SK-N-MC (cell line): ENCODE results near the gene DOCK4.

Experiments used
- DNase-seq: peaks from one replicate; pipeline ENCODE4 v3.0.0-alpha.2; 2011; ENCODE audit warnings: low read depth, low spot score
- H3K27ac ChIP-seq: fragments of 200-600 bp; sonication (generic); 2 replicates; pipeline ENCODE4 v1.5.1; 2016; ENCODE audit warnings: mixed run types
- H3K36me3 ChIP-seq: fragments of 200-600 bp; sonication (generic); 2 replicates; pipeline ENCODE4 v1.6.1; 2017; ENCODE audit warnings: antibody characterized with exemption, low read length, mixed read lengths; ENCODE audit not compliant: insufficient read depth
- H3K4me3 ChIP-seq: fragments of 200-600 bp; sonication (generic); 2 replicates; pipeline ENCODE4 v1.5.1; 2016
- H3K9ac ChIP-seq: fragments of 200-600 bp; sonication (generic); 2 replicates; pipeline ENCODE4 v1.8.0; 2017; ENCODE audit warnings: mixed run types, mixed read lengths; ENCODE audit not compliant: insufficient read length
- H3K9me3 ChIP-seq: fragments of 200-600 bp; sonication (generic); 2 replicates; pipeline ENCODE4 v1.6.1; 2017; ENCODE audit warnings: low read depth, mild to moderate bottlenecking, antibody characterized with exemption, low read length, moderate library complexity, mixed read lengths
- EZH2 ChIP-seq: fragments of 200-600 bp; sonication (generic); IDR thresholded peaks from one replicate; pipeline ENCODE4 v1.6.1; 2017; ENCODE audit warnings: antibody characterized with exemption
- FOXP2 ChIP-seq: optimal IDR thresholded peaks from 2 replicates; pipeline ENCODE3; 2011; ENCODE audit warnings: mild to moderate bottlenecking, moderate library complexity; ENCODE audit not compliant: insufficient read depth; ENCODE audit errors: extremely low read length, control extremely low read depth
- POLR2AphosphoS5 ChIP-seq: IDR thresholded peaks from 2 replicates; pipeline ENCODE4 v1.6.1; 2012; ENCODE audit warnings: mild to moderate bottlenecking, low read depth, low read length, borderline replicate concordance

DOCK4 gene

GRCh38 chr7:112143136-112143535, 63.1 kb downstream of the DOCK4 start:
- no peaks in the 10 kb centered on the region for H3K9me3 ChIP-seq
- no peaks in the 10 kb centered on the region for H3K36me3 ChIP-seq
- no peak for TF ChIP-seq EZH2
- TF ChIP-seq POLR2AphosphoS5, result no peak
- TF ChIP-seq FOXP2, result no peak
- no peak overlapping the region for H3K4me3 ChIP-seq
- H3K27ac ChIP-seq, result no peak overlapping the region
- H3K9ac ChIP-seq, result no peak overlapping the region
- no peak for DNase-seq

GRCh38 chr7:112140600-112140999, 65.6 kb downstream of the DOCK4 start:
- TF ChIP-seq EZH2 (no peak), POLR2AphosphoS5 (no peak), FOXP2 (no peak)
- Histone ChIP-seq H3K27ac (no peak overlapping the region), H3K9ac (no peak overlapping the region), H3K9me3 (no peaks in the 10 kb centered on the region), H3K4me3 (no peak overlapping the region), H3K36me3 (no peaks in the 10 kb centered on the region)
- no peak for DNase-seq

GRCh38 chr7:112138938-112139337, 67.3 kb downstream of the DOCK4 start:
- no peak overlapping the region for H3K9ac ChIP-seq
- DNase-seq, result no peak
- H3K9me3 ChIP-seq, result no peaks in the 10 kb centered on the region
- no peaks in the 10 kb centered on the region for H3K36me3 ChIP-seq
- TF ChIP-seq EZH2 (no peak), POLR2AphosphoS5 (no peak), FOXP2 (no peak)
- H3K27ac ChIP-seq, result no peak overlapping the region
- no peak overlapping the region for H3K4me3 ChIP-seq

- no peak overlapping the region for H3K9ac ChIP-seq
- no peak overlapping the region for H3K27ac ChIP-seq
- H3K4me3 ChIP-seq, result no peak overlapping the region
- no peak for TF ChIP-seq EZH2
- no peak for TF ChIP-seq FOXP2
- TF ChIP-seq POLR2AphosphoS5, result no peak
- no peaks in the 10 kb centered on the region for H3K36me3 ChIP-seq
- no peaks in the 10 kb centered on the region for H3K9me3 ChIP-seq
- DNase-seq, result no peak
Measured at GRCh38 chr7:112138325-112138852, 67.8 kb downstream of the DOCK4 start.

- no peaks in the 10 kb centered on the region for H3K9me3 ChIP-seq
- no peaks in the 10 kb centered on the region for H3K36me3 ChIP-seq
- H3K4me3 ChIP-seq, result no peak overlapping the region
- no peak for TF ChIP-seq EZH2
- no peak for TF ChIP-seq FOXP2
- no peak for TF ChIP-seq POLR2AphosphoS5
- DNase-seq, result no peak
- no peak overlapping the region for H3K27ac ChIP-seq
- H3K9ac ChIP-seq, result no peak overlapping the region
Measured at GRCh38 chr7:112137141-112138101, 68.8 kb downstream of the DOCK4 start.

GRCh38 chr7:112136271-112137008, 69.8 kb downstream of the DOCK4 start:
- H3K36me3 ChIP-seq, result no peaks in the 10 kb centered on the region
- TF ChIP-seq POLR2AphosphoS5 (no peak), FOXP2 (no peak), EZH2 (no peak)
- no peak for DNase-seq
- no peak overlapping the region for H3K4me3 ChIP-seq
- no peaks in the 10 kb centered on the region for H3K9me3 ChIP-seq
- no peak overlapping the region for H3K9ac ChIP-seq
- H3K27ac ChIP-seq, result no peak overlapping the region

GRCh38 chr7:112135815-112136214, 70.4 kb downstream of the DOCK4 start:
- Histone ChIP-seq H3K4me3 (no peak overlapping the region), H3K9ac (no peak overlapping the region), H3K36me3 (no peaks in the 10 kb centered on the region), H3K27ac (no peak overlapping the region), H3K9me3 (no peaks in the 10 kb centered on the region)
- TF ChIP-seq FOXP2, result no peak
- TF ChIP-seq POLR2AphosphoS5, result no peak
- TF ChIP-seq EZH2, result no peak
- no peak for DNase-seq

- Histone ChIP-seq H3K9me3 (no peaks in the 10 kb centered on the region), H3K9ac (no peak overlapping the region), H3K4me3 (no peak overlapping the region), H3K27ac (no peak overlapping the region), H3K36me3 (no peaks in the 10 kb centered on the region)
- TF ChIP-seq POLR2AphosphoS5 (no peak), FOXP2 (no peak), EZH2 (no peak)
- DNase-seq, result no peak
Measured at GRCh38 chr7:112134039-112134438, 72.2 kb downstream of the DOCK4 start.
